H7 (cell line): Measurements from ENCODE around the gene ROCK1. TPM values are rescaled to one million over a fixed set of nuclear protein-coding genes. Genes with fewer than 3 reads are reported as not detected.

Experiments used
- DNase-seq: peaks from one replicate; pipeline ENCODE4 v3.0.0; 2012
- H3K27me3 ChIP-seq: 2 replicates; pipeline ENCODE4 v1.6.0; 2011; ENCODE audit warnings: mild to moderate bottlenecking, low read length; ENCODE audit not compliant: control insufficient read depth, insufficient read depth
- H3K36me3 ChIP-seq: replicated peaks from 2 replicates; pipeline ENCODE4 v1.5.1; 2011; ENCODE audit warnings: low read length; ENCODE audit not compliant: control insufficient read depth, insufficient read depth
- H3K4me3 ChIP-seq: 2 replicates; pipeline ENCODE4 v1.5.1; 2011; ENCODE audit warnings: low read depth, mild to moderate bottlenecking, control low read depth, low read length, moderate library complexity; ENCODE audit not compliant: insufficient read depth
- total RNA-seq: library from RNA; depleted of rRNA; stranded (reverse); fragments of >200 nt; shearing (Covaris generic); gene quantifications from 2 replicates; pipeline ENCODE4 v1.2.3, GENCODE V29; 2014

The ROCK1 gene
- total RNA-seq, 1 experiment from 2014 or later, result 21.7 TPM

- Histone ChIP-seq H3K4me3 (no peak overlapping the region), H3K27me3 (no peaks in the 10 kb centered on the region), H3K36me3 (no peaks in the 10 kb centered on the region)
- DNase-seq, result no peak
Observed at GRCh38 chr18:21084511-21085078, 27.0 kb downstream of the ROCK1 start.

- no peak overlapping the region for H3K4me3 ChIP-seq
- DNase-seq, result no peak
- H3K36me3 ChIP-seq, result no peaks in the 10 kb centered on the region
Observed at GRCh38 chr18:21083017-21083416, 28.6 kb downstream of the ROCK1 start.

GRCh38 chr18:21081426-21081825, 30.2 kb downstream of the ROCK1 start:
- Histone ChIP-seq H3K4me3 (no peak overlapping the region), H3K27me3 (no peaks in the 10 kb centered on the region), H3K36me3 (no peaks in the 10 kb centered on the region)
- no peak for DNase-seq

More at GRCh38 chr18:21083017-21083416, 28.6 kb downstream of the ROCK1 start:
- no peaks in the 10 kb centered on the region for H3K27me3 ChIP-seq

DNA sequence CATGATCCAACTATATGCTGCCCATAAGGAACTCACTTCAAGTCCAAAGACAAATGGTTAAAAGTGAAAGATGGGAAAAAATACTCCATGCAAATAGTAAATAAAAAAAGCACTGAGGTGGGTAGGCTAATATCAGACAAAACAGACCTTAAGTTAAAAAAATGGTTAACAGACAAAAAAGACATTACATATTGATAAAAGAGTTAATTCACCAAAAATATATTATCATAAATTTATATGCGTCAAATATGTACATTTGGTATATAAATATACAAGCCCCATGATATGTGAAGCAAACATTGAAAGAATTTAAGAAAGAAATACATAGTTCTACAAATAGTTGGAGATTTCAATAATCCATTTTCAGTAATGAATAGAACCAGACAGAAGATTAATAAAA, 31.0 kb downstream of the ROCK1 start:
- Histone ChIP-seq H3K36me3 (no peaks in the 10 kb centered on the region), H3K27me3 (no peaks in the 10 kb centered on the region), H3K4me3 (no peak overlapping the region)
- DNase-seq, result no peak

- DNase-seq, result no peak
- no peaks in the 10 kb centered on the region for H3K36me3 ChIP-seq
- no peaks in the 10 kb centered on the region for H3K27me3 ChIP-seq
- no peak overlapping the region for H3K4me3 ChIP-seq
Observed at GRCh38 chr18:21074336-21075323, 37.0 kb downstream of the ROCK1 start.

GRCh38 chr18:21073180-21073579, 38.4 kb downstream of the ROCK1 start:
- Histone ChIP-seq H3K27me3 (no peaks in the 10 kb centered on the region), H3K4me3 (no peak overlapping the region), H3K36me3 (no peaks in the 10 kb centered on the region)
- no peak for DNase-seq

DNA sequence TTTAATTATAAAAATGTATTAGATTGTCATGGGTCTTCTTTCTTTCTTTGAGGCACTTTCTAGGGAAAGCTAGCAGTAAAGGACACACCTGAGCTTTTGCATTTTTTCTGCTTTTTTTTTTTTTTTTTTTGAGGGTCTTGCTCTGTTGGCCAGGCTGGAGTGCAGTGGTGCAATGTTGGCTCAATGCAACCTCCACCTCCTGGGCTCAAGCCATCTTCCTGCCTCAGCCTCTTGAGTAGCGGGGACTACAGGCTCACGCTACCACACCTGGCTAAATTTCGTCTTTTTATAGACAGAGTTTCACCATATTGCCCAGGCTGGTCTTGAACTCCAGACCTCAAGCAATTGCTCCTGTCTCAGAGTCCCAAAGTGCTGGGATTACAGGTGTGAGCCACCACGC, 40.5 kb downstream of the ROCK1 start:
- H3K36me3 ChIP-seq, result no peaks in the 10 kb centered on the region
- H3K4me3 ChIP-seq, result no peak overlapping the region
- no peak for DNase-seq
- no peaks in the 10 kb centered on the region for H3K27me3 ChIP-seq

GRCh38 chr18:21069468-21069867, 42.1 kb downstream of the ROCK1 start:
- DNase-seq, result no peak
- no peaks in the 10 kb centered on the region for H3K36me3 ChIP-seq
- no peak overlapping the region for H3K4me3 ChIP-seq
- no peaks in the 10 kb centered on the region for H3K27me3 ChIP-seq

DNA sequence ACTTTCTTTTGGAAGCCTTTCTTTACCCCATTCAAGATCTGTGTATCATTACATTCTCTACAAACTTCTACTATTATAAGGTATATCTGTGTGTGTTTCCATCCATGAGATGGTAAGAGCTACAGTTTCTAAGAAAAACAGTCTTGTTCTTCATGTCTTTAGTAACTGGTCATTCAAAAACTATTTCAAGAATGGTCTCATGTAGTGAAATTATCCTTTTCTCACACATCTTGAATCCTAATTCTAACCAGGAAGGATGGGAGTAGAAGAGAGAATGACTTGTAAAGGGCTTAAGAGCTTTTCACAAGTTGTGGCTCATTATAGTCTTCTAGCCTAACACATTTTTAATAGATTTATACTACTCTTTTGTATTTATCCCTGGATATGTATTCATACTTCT, 47.3 kb downstream of the ROCK1 start:
- Histone ChIP-seq H3K36me3 (no peaks in the 10 kb centered on the region), H3K27me3 (no peaks in the 10 kb centered on the region), H3K4me3 (no peak overlapping the region)
- no peak for DNase-seq

GRCh38 chr18:21063011-21063410, 48.6 kb downstream of the ROCK1 start:
- Histone ChIP-seq H3K36me3 (no peaks in the 10 kb centered on the region), H3K27me3 (no peaks in the 10 kb centered on the region), H3K4me3 (no peak overlapping the region)
- no peak for DNase-seq

DNA sequence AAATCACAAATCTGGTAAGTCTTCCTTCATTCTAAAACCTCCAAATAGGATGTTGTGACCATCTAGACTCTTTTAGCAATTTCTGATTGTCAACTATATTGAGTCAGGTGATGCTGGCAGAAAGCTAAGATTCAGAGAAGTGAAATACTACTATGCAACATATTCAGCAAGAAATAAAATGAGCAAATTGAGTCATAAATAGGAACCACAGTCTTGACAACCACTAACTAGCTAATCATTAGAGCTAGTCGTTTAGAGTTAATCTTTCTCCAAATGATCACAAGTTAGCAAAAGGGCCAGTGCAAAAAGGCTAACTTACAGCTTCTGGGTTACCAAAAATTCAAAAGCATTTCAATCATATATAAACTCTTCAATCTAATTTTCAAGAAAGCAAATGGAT, 54.5 kb downstream of the ROCK1 start:
- H3K27me3 ChIP-seq, result no peaks in the 10 kb centered on the region
- H3K36me3 ChIP-seq, result no peaks in the 10 kb centered on the region
- H3K4me3 ChIP-seq, result no peak overlapping the region
- DNase-seq, result no peak

GRCh38 chr18:21056545-21056944, 55.1 kb downstream of the ROCK1 start:
- H3K36me3 ChIP-seq, result no peaks in the 10 kb centered on the region
- no peak overlapping the region for H3K4me3 ChIP-seq
- H3K27me3 ChIP-seq, result no peaks in the 10 kb centered on the region
- DNase-seq, result no peak

DNA sequence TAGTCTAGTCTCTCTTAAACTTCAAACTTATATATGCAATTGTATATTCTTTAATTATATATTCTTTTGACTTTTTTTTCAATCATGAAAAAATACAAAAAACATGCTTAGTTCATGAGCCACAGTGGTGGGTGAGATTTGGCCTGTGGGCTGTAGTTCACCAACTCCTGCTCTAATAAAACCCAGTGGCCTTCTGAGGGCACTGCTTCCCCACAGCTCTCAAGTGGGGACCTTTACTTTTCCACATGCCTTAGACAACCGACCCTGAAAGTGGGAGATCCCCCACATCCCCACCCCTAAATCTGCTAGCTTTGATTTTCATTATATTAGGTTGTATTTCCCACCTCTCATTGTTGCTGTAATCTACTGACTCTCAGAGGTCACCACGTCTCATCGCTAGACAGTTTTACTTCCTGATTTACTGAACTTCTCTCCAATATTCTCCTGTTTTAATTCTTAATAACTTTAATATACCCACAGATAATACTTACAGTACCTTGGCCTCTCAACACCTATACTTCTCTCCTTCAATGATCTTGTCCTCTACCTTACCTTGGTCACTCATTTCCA, 57.3 kb downstream of the ROCK1 start:
- no peaks in the 10 kb centered on the region for H3K27me3 ChIP-seq
- H3K36me3 ChIP-seq, result no peaks in the 10 kb centered on the region

DNA sequence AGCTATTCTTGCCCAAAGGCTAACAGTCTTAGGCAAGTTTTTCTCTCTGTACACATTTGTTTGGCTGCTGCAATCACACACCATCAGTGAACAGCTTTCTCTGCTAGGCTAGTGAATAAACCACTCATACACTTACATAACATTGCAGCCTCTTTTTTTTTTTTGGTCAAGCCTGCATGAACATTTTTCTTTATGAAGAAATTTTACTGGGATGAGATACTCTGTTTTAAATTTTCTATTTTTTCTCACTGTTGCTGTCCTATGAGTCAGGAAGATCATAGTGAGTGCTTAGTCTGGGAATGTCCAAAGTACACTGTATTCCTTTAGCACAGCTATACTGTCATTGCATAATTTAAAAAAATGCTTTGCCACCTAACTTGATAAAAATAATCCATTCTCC, 58.5 kb downstream of the ROCK1 start:
- no peaks in the 10 kb centered on the region for H3K27me3 ChIP-seq
- H3K4me3 ChIP-seq, result no peak overlapping the region
- no peaks in the 10 kb centered on the region for H3K36me3 ChIP-seq
- DNase-seq, result no peak

More for the DNA sequence above, 57.3 kb downstream of the ROCK1 start:
- H3K4me3 ChIP-seq, result no peak overlapping the region
- no peak for DNase-seq

DNA sequence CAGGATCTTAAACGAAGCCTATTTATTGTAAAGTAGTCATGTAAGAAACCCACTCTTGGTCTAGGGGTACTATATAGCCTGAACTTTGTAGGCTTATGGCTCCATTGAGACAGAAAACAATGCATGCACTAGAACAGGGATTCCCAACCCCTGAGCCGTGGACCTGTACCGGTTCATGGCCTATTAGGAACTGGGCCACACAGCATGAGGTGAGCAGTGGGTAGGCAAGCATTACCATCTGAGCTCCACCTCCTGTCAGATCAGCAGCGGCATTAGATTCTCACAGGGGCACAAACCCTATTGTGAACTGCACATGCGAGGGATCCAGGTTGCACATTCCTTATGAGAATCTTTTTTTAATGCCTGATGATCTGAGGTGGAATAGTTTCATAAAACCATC, 59.2 kb downstream of the ROCK1 start:
- no peaks in the 10 kb centered on the region for H3K27me3 ChIP-seq
- no peaks in the 10 kb centered on the region for H3K36me3 ChIP-seq
- no peak for DNase-seq
- no peak overlapping the region for H3K4me3 ChIP-seq
